SKM-1 treated with dmso at 0.1 percent for 144 hours (cell line): ENCODE measurements around the gene TCTN2.

Experiments used
- DNase-seq: peaks from one replicate; lab custom pipeline; 2025; ENCODE audit not compliant: unreplicated experiment; lab: John Stamatoyannopoulos, UW

The TCTN2 gene

DNA sequence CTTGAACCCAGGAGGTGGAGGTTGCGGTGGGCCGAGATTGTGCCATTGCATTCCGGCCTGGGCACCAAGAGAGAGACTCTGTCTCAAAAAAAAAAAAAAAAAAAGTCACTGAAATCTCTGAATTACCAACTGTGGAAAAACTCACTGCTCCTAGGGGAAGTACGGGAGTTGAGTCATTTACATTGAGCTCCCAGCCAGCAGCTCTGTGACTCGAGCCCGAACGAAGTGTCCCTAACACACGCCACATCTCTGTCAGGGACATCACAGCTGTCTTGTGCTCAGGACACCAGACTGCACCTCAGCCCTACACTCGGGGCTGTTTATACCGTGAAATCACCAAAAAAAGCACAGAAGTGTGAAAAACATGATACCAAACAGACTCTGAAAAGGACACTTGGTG, 62.3 kb downstream of the TCTN2 start:
- DNase-seq: no peak

DNA sequence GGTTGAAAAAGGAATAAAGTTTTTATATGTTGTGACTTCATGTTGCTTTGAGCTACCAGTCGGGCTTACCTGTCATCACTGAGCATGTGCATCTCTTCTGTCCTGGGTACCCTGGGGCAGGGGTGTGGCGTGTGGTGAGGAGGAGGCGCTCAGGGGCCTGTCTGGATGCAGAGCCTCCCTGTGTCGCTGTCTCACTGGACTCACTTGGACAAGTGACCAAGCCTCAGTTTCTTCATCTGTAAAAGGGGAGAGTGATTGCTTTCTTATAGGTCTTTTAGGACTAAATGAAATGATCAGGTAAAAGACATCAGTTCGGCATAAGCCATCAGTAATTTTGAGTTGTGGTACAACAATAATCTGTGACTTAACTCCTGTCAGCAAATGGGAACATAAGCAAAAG, 63.4 kb downstream of the TCTN2 start:
- DNase-seq: no peak

DNA sequence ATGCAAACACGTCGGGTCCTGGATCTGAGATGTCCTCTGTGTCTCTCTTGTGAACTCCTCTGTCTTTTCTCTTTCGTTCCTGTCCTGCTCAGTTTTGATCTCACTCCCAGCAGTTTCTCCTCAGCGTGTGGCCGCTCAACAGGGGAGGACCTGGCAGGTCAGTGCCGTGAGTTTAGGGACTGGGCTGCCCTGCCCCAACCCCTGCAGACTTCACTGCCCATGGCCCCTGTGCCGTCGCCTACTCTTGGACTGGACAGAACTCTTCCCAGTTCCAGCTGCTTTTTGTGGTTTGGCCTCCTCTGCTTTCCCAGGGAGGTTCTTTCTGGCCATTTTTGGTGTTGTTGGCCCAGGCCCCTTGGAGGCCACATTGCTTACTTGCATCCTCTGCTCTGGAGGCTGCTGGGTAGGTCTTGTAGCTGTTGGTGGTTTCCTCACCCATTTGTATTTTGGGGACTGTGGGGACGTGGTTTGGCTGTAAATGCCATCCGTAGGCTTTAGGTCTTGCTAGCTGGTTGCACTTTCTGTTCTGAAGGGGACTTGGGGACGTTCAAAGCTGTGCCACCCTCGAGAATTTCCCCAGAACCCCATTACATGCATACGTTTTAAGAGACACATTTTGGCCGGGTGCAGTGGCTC, 71.1 kb downstream of the TCTN2 start:
- no peak for DNase-seq

DNA sequence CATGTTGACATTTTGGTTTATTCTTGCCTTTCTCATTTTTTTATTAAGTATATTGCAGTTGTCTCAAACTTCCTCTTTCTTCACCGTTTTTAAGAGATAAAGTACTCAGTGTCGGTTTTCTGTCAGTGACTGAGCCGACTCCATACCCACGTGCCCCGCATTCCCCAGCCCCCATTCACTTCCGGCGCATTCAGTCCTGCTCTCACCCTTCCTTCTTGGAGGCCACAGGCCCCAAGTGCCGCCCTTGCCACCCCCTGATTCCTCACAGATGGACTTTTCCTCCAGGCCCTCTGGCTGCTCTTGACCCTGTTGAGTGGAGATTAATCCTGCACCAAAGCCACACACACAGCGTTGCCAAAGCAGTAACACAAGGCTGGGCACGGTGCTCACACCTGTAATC, 72.1 kb downstream of the TCTN2 start:
- no peak for DNase-seq

DNA sequence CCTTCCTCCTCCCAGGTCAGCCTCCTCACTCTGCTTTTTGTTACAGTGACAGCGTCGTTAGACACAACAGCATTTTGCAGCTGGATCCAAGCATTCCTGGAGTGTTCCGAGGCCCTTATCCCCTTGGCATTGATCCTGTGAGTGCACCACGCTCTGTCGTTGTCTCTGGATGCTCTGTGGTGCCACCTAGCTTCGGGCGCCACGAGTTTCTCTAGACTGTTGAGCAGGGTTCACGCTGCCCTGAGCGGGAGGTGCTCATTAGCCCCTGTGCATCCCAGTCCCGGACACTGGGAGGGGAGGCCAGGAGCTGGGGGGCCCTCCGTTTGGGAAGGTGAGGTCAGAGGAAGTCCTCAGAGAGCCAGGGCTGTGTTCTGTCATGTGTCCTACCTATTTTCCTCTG, 73.9 kb downstream of the TCTN2 start:
- DNase-seq: no peak

DNA sequence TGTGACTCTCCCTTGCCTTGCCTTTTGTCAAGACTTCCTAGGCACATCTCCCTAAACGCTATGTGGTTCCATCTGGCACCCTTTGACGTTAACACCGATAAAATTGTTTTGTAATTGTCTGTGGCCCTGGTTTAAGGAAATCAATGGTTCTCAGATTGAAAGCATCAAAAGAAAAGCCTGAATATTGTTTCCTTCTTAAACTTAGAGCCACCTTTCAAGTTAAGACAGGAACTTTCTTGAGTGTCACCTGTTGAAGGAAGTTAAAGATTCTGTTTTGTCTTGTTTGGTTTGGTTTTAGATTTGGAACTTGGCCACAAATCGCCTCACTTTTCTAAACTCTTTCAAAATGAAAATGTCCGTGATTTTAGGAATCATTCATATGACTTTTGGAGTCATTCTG, 76.4 kb downstream of the TCTN2 start:
- DNase-seq: no peak

DNA sequence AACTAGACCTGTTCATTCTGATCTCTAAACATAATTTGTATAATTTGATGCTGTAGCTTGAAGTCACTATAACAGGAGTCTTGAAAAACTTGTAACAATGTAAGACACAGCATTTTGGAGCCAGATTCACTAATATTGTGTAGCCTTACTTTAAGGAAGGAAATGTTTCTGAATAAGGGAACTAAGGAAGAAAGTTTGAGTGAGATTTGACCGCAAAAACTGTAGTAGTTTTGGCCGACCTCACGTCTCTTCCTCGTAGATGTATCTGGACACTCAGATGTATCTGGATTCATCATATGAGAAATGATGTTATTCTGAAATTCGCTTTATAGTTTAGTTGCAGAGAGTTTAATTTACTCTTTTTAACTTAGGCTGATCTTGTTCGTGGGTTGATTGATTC, 77.2 kb downstream of the TCTN2 start:
- DNase-seq: no peak

DNA sequence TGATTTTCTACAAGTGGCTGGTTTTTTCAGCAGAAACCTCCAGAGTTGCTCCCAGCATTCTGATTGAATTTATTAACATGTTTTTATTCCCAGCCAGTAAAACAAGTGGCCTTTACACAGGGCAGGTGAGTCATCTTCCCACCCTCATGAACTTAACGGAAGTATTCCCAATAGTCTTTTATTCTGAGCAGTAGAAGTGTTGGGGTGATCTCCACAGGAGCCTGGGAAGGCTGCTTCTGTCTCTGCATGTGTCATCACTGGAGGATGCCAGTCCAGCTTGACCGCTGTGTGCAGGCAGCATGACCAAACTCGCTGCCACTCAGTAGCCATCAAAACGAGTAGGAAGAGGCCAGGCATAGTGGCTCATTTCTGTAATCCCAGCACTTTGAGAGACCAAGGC, 77.7 kb downstream of the TCTN2 start:
- DNase-seq: no peak

DNA sequence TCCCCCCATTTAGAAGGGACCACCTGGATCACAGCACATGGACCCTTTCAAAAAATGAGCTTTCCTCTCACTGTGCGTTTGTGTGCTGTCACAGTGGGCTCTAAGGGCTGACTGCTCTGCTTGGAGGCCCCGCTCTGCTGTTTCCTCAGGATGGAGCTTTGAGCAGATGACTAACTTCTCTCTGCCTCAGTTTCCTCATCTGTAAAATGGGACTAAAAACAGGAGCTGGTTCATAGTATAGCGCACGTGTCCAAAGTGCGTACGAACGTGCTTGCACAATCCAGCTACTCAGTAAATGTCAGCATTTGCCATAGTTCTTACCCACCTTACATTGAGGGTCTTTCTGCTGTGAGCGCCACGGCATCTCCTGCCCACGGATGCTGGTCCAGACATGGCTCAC, 78.4 kb downstream of the TCTN2 start:
- no peak for DNase-seq

DNA sequence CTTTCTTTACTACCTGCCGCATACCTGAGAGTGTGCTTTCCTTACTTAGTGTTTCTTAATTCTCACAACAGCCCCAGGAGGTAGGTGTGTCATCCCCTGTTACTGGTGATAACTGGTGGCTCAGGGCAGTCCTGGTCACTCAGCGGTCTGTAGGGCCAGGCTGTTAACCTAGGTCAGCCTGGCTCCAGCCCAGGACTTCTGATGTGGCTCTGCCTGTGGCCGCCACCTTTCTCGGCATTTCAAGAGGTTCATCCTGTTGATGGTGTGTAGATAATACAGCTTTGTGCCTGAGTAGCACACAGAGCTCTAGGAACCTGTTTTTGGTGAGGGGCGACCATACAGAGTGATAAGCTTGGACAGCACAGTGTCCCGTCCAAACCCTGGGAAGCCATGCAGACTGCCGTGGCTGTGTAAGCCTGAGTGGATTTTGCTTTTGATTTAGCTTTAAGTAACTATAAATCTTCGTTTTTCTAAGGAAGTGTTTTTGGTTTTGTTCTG, 79.3 kb downstream of the TCTN2 start:
- DNase-seq: no peak

DNA sequence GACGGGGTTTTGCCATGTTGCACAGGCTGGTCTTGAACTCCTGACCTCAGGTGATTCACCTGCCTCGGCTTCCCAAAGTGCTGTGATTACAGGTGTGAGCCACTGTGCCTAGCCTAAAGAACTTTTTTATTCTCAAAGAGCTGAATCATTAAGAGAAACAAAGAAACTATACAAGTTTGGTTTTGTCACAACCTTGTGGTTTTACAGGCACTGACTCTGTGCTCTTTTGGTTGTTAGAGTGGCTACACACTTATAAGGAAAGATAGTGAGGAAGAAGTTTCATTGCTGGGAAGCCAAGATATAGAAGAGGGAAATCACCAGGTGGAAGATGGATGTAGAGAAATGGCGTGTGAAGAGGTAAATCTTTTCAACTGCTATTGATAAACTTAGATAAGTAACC, 81.1 kb downstream of the TCTN2 start:
- no peak for DNase-seq

DNA sequence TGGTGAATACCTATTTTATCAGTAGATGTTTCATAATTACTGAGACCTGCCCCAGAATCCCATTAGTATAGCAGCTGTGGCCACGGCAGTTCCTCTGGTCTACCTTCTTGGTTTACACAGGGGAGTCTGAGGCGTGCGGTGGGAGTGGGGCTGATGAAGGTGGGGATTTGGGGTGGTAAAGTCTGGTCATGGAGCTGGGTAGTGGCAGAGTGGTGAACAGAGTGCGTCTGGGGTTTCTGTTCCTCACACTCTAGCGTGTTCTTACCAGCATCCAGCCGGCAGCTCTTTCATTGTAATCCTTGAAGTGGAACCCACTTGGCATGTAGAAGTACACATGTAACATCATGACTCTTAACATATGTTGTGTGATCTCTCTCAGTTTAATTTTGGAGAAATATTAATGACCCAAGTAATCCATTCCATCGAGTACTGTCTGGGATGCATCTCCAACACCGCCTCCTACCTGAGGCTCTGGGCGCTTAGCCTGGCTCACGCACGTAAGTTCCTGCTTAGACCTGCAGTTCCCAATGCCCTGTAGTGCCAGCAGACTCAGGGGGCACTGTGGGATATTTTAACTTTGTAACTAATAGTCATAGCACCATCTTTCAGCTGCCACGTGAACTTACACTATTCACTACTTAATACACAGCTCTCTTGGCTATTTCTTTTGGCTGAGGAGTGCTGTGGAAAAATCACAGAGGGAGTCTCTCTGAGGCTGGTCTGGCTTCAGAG, 83.3 kb downstream of the TCTN2 start:
- DNase-seq: no peak

DNA sequence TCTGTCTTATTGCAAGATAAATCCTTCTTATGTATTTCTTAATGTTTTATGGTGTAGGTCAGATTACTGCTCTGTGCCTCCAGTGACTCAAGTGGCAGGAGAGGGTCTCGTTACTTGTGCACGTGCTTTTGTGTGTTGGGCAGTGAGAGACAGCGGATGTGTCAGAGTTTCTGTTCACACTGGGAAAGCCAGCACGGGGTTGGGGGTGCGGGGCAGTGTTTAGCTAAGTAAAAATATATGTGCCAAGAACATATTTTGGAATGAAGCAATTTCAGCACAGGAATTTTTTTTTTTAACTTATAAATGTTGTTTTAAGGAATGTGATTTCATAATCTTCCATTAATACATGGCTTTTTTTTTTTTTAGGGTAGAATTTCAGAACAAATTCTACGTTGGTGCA, 86.6 kb downstream of the TCTN2 start:
- no peak for DNase-seq
